Activated CD4-positive, alpha-beta T cell treated with anti-CD3 and anti-CD28 coated beads, Interleukin-2, amount 50 U/mL, for 16 hours (primary cell): ENCODE data around the gene KCTD19.
"Not testable (repeated sequence)": the region's sequence is repeated elsewhere in the genome, so short reads cannot be mapped to it uniquely, and the experiment has no call there.

Experiments
- DNase-seq: peaks from one replicate; pipeline ENCODE4 v3.0.0-alpha.2; 2020

The KCTD19 gene

GRCh38 chr16:67326472-67327309 is at the start of gene KCTD19, which contains the start of gene LRRC36:
Gene KCTD19, minus strand, starts transcription at chr16:67326741. Its CDS starts 34 bp downstream, at chr16:67326707.
Gene LRRC36, plus strand, starts transcription at chr16:67326815. Its CDS starts 48 bp downstream, at chr16:67326863.
- peak; percentile 61 for DNase-seq

- DNase-seq, result not testable (repeated sequence)
Measured at GRCh38 chr16:67376012-67376411, 49.5 kb upstream of the KCTD19 start.

- DNase-seq, result peak; percentile 8
Measured at GRCh38 chr16:67372664-67373063, 46.1 kb upstream of the KCTD19 start.

GRCh38 chr16:67370661-67371060 is 44.1 kb upstream of the KCTD19 start:
- no peak for DNase-seq

- no peak for DNase-seq
Measured at GRCh38 chr16:67364600-67365235, 38.2 kb upstream of the KCTD19 start.

- no peak for DNase-seq
Measured at GRCh38 chr16:67361038-67361437, 34.5 kb upstream of the KCTD19 start.

GRCh38 chr16:67359540-67360269 is 33.2 kb upstream of the KCTD19 start:
- not testable (repeated sequence) for DNase-seq

- DNase-seq, result no peak
Measured at GRCh38 chr16:67357561-67357960, 31.0 kb upstream of the KCTD19 start.

- no peak for DNase-seq
Measured at GRCh38 chr16:67356396-67356795, 29.9 kb upstream of the KCTD19 start.

GRCh38 chr16:67352463-67352862 is 25.9 kb upstream of the KCTD19 start:
- not testable (repeated sequence) for DNase-seq

GRCh38 chr16:67350324-67350723 is 23.8 kb upstream of the KCTD19 start:
- DNase-seq, result no peak

GRCh38 chr16:67349172-67349571 is 22.6 kb upstream of the KCTD19 start:
- DNase-seq, result peak; percentile 27

GRCh38 chr16:67346341-67346740 is 19.8 kb upstream of the KCTD19 start:
- DNase-seq, result no peak

- DNase-seq, result no peak
Measured at GRCh38 chr16:67345401-67345800, 18.9 kb upstream of the KCTD19 start.

GRCh38 chr16:67342616-67343015 is 16.1 kb upstream of the KCTD19 start:
- no peak for DNase-seq

GRCh38 chr16:67341250-67341649 is 14.7 kb upstream of the KCTD19 start:
- DNase-seq, result no peak

- no peak for DNase-seq
Measured at GRCh38 chr16:67339453-67339852, 12.9 kb upstream of the KCTD19 start.

- no peak for DNase-seq
Measured at GRCh38 chr16:67336648-67337047, 10.1 kb upstream of the KCTD19 start.

GRCh38 chr16:67336116-67336515 is 9.6 kb upstream of the KCTD19 start:
- no peak for DNase-seq

GRCh38 chr16:67333315-67333714 is 6.8 kb upstream of the KCTD19 start:
- no peak for DNase-seq

GRCh38 chr16:67329901-67330300 is 3.4 kb upstream of the KCTD19 start:
- no peak for DNase-seq

GRCh38 chr16:67327743-67328142 is 1.2 kb upstream of the KCTD19 start:
- DNase-seq, result no peak

- no peak for DNase-seq
Measured at GRCh38 chr16:67326115-67326471, 448 bp downstream of the KCTD19 start.

GRCh38 chr16:67317853-67318252 is 8.7 kb downstream of the KCTD19 start:
- no peak for DNase-seq
